HG02840 (cell line): Measurements from ENCODE around the gene GABRG3.

Experiments used
- ATAC-seq: cut with Tn5 transposase; IDR thresholded peaks from one replicate; pipeline ENCODE4 v1.9.1; 2021; ENCODE audit warnings: mild to moderate bottlenecking, moderate library complexity, moderate number of reproducible peaks; ENCODE audit not compliant: unreplicated experiment, low FRiP score

GABRG3 gene

GRCh38 chr15:27091270-27091940, 120.4 kb downstream of the GABRG3 start:
- no peak for ATAC-seq

- ATAC-seq: no peak
These were observed 121.4 kb downstream of the GABRG3 start for GRCh38 chr15:27092390-27092789.

- no peak for ATAC-seq
These were observed 123.3 kb downstream of the GABRG3 start for GRCh38 chr15:27094235-27094634.

GRCh38 chr15:27095886-27096624, 125.1 kb downstream of the GABRG3 start:
- no peak for ATAC-seq

- no peak for ATAC-seq
These were observed 126.5 kb downstream of the GABRG3 start for GRCh38 chr15:27097506-27097905.

GRCh38 chr15:27101982-27102381, 131.0 kb downstream of the GABRG3 start:
- no peak for ATAC-seq

- ATAC-seq: no peak
These were observed 140.3 kb downstream of the GABRG3 start for GRCh38 chr15:27111323-27111722.

- no peak for ATAC-seq
These were observed 143.5 kb downstream of the GABRG3 start for GRCh38 chr15:27114473-27114872.

GRCh38 chr15:27119695-27120266, 148.8 kb downstream of the GABRG3 start:
- ATAC-seq: no peak

- ATAC-seq: no peak
These were observed 150.7 kb downstream of the GABRG3 start for GRCh38 chr15:27121672-27122071.

GRCh38 chr15:27123291-27123690, 152.3 kb downstream of the GABRG3 start:
- no peak for ATAC-seq

GRCh38 chr15:27123808-27124207, 152.8 kb downstream of the GABRG3 start:
- no peak for ATAC-seq

GRCh38 chr15:27124287-27124871, 153.4 kb downstream of the GABRG3 start:
- no peak for ATAC-seq

GRCh38 chr15:27125185-27125584, 154.2 kb downstream of the GABRG3 start:
- ATAC-seq: no peak

- no peak for ATAC-seq
These were observed 155.5 kb downstream of the GABRG3 start for GRCh38 chr15:27126449-27126848.

GRCh38 chr15:27127815-27128570, 157.0 kb downstream of the GABRG3 start:
- ATAC-seq: no peak

- no peak for ATAC-seq
These were observed 162.3 kb downstream of the GABRG3 start for GRCh38 chr15:27133249-27133648.

- no peak for ATAC-seq
These were observed 163.5 kb downstream of the GABRG3 start for GRCh38 chr15:27134481-27134880.

GRCh38 chr15:27135151-27135550, 164.2 kb downstream of the GABRG3 start:
- ATAC-seq: no peak

GRCh38 chr15:27137127-27137526, 166.1 kb downstream of the GABRG3 start:
- ATAC-seq: no peak

GRCh38 chr15:27165590-27165989, 194.6 kb downstream of the GABRG3 start:
- no peak for ATAC-seq
